Suprapubic skin (tissue), 4 donors: Measurements from ENCODE around the gene NBAS. TPM values are rescaled to one million over a fixed set of nuclear protein-coding genes. Genes with fewer than 3 reads are reported as not detected.

Experiments used
- DNase-seq, 2 donors: peaks; one replicate each; pipeline ENCODE4 v3.0.0-alpha.2; 2019; ENCODE audit warnings: low spot score in 2 of 2
- H3K27ac ChIP-seq: fragments of 200-600 bp; sonication (generic); one replicate; pipeline ENCODE4 v1.5.1; 2019
- H3K27me3 ChIP-seq: fragments of 200-600 bp; sonication (generic); one replicate; pipeline ENCODE4 v1.5.1; 2019
- H3K36me3 ChIP-seq: fragments of 200-600 bp; sonication (generic); one replicate; pipeline ENCODE4 v1.5.1; 2019
- H3K4me1 ChIP-seq: fragments of 200-600 bp; sonication (generic); one replicate; pipeline ENCODE4 v1.5.1; 2019
- H3K4me3 ChIP-seq: fragments of 200-600 bp; sonication (generic); one replicate; pipeline ENCODE4 v1.5.1; 2019; ENCODE audit warnings: mild to moderate bottlenecking
- H3K9me3 ChIP-seq: fragments of 200-600 bp; sonication (generic); one replicate; pipeline ENCODE4 v1.5.1; 2019
- EP300 ChIP-seq: sonication (generic); formaldehyde crosslinking; IDR thresholded peaks from one replicate; pipeline ENCODE4 v1.6.1; 2017; ENCODE audit warnings: antibody characterized with exemption
- POLR2A ChIP-seq, 2 donors: fragments of 450-650 bp; IDR thresholded peaks; one replicate each; pipeline ENCODE4 v1.6.1; 2017; ENCODE audit warnings: antibody characterized with exemption in 2 of 2, mild to moderate bottlenecking in 2 of 2, moderate library complexity in 2 of 2
- POLR2AphosphoS5 ChIP-seq, 3 donors: sonication (generic); formaldehyde crosslinking; IDR thresholded peaks; one replicate each; pipeline ENCODE4 v1.6.1; 2017; ENCODE audit warnings: antibody characterized with exemption in 3 of 3
- WGBS: methylation state at CpG from one replicate; pipeline ENCODE4 v1.1.5; 2018; 5-methylcytosine and 5-hydroxymethylcytosine counted together
- total RNA-seq, 4 donors: library from RNA; depleted of rRNA; stranded (reverse); fragments of >200 nt; gene quantifications; one replicate each; pipeline ENCODE4 v1.1.0, GENCODE V29; 2016
- TF ChIP-seq, protein P1 (sequence below), 2 donors: fragments of 200-600 bp in 1 of 2; fragments of 450-650 bp in 1 of 2; sonication (generic) in 1 of 2; IDR thresholded peaks; one replicate each; pipeline ENCODE4 v1.5.1; 2016 to 2019; ENCODE audit warnings: antibody characterized with exemption in 2 of 2, mild to moderate bottlenecking in 1 of 2, moderate library complexity in 1 of 2

NBAS gene
- total RNA-seq, 4 donors from 2014 or later: 44.4 to 48.4 (median 45.6) TPM

- Histone ChIP-seq H3K27ac (no peak overlapping the region), H3K36me3 (peaks cover 6% of the 10 kb centered on the region), H3K4me1 (peaks cover 14% of the 10 kb centered on the region), H3K4me3 (peak overlapping the region; percentile 88), H3K27me3 (no peaks in the 10 kb centered on the region), H3K9me3 (no peaks in the 10 kb centered on the region)
- TF ChIP-seq POLR2A (IDR thresholded peaks at IDR 0.05) (no peak), POLR2AphosphoS5 (IDR thresholded peaks at IDR 0.05) (no peak), EP300 (no peak)
- TF ChIP-seq, protein P1, sequence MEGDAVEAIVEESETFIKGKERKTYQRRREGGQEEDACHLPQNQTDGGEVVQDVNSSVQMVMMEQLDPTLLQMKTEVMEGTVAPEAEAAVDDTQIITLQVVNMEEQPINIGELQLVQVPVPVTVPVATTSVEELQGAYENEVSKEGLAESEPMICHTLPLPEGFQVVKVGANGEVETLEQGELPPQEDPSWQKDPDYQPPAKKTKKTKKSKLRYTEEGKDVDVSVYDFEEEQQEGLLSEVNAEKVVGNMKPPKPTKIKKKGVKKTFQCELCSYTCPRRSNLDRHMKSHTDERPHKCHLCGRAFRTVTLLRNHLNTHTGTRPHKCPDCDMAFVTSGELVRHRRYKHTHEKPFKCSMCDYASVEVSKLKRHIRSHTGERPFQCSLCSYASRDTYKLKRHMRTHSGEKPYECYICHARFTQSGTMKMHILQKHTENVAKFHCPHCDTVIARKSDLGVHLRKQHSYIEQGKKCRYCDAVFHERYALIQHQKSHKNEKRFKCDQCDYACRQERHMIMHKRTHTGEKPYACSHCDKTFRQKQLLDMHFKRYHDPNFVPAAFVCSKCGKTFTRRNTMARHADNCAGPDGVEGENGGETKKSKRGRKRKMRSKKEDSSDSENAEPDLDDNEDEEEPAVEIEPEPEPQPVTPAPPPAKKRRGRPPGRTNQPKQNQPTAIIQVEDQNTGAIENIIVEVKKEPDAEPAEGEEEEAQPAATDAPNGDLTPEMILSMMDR (IDR thresholded peaks at IDR 0.05): no peak
- DNase-seq: no peak
- WGBS: 65% methylated on average over 6 of the region's 6 CpGs
These were observed 1.6 kb downstream of the NBAS start for GRCh38 chr2:15559379-15560139.

- no peak overlapping the region for H3K27ac ChIP-seq
- no peak for DNase-seq
- H3K4me1 ChIP-seq: peaks cover 14% of the 10 kb centered on the region
- peaks cover 16% of the 10 kb centered on the region for H3K36me3 ChIP-seq
- TF ChIP-seq POLR2A (IDR thresholded peaks at IDR 0.05) (no peak), EP300 (no peak), POLR2AphosphoS5 (IDR thresholded peaks at IDR 0.05) (no peak)
- TF ChIP-seq, protein P1 (IDR thresholded peaks at IDR 0.05): no peak
- H3K9me3 ChIP-seq: no peaks in the 10 kb centered on the region
- 76% methylated on average over 5 of the region's 5 CpGs for WGBS
- H3K27me3 ChIP-seq: no peaks in the 10 kb centered on the region
- no peak overlapping the region for H3K4me3 ChIP-seq
These were observed 3.2 kb downstream of the NBAS start for GRCh38 chr2:15557887-15558311.

DNA sequence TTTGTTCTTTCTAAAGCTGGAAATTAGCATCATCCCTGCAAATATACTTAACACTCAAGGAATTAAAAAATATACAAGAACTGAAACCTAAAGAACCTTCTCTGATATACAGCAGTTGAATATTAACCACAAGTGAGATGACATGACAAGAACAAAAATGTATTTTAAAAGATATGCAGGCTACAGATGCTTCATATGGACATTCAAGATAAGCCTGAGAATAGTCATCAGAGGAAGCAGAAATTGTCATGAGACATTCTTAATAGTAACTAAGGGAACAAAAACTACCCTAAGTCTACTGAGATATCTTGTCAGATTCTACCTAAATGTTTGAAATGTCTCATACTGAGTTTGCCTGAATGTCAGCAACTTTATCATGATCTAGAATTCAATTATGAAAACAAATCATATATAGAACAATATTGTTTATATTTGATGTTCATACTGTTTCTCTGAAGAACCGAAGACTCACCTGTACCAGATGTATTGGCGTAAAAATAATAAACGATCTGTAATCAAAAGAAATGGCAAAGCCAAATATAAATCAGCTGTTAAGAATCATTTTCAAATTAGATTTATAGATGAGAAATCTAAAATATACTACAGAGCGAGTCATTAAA is 4.7 kb downstream of the NBAS start:
- no peak for DNase-seq
- H3K9me3 ChIP-seq: no peaks in the 10 kb centered on the region
- H3K4me3 ChIP-seq: no peak overlapping the region
- H3K27ac ChIP-seq: peak overlapping the region; percentile 14
- no peaks in the 10 kb centered on the region for H3K27me3 ChIP-seq
- H3K4me1 ChIP-seq: peaks cover 14% of the 10 kb centered on the region
- peaks cover 27% of the 10 kb centered on the region for H3K36me3 ChIP-seq
- TF ChIP-seq, protein P1 (IDR thresholded peaks at IDR 0.05): no peak
- TF ChIP-seq POLR2AphosphoS5 (IDR thresholded peaks at IDR 0.05): no peak
- no peak for TF ChIP-seq POLR2A (IDR thresholded peaks at IDR 0.05)
- WGBS: 91% methylated on average over 4 of the region's 4 CpGs

DNA sequence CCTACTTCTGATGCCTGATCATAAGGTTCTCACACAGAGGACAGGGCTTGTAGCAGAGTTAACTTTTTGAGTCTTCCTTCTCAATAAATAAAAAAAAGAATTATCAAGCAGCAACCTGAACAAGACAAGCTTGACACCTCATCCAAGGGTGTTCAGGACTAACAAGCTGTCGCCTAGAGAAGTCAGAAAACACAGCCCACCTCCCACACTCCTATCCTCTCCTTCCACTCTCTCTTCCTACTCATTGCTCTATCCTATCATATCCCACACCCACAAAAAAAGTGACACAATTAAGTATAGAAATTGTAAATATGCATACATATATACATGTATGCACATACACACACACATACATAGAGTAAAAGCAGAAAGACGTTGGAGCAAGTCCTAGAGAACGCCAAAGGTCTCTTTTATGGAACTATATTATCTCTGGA is 5.4 kb downstream of the NBAS start:
- H3K36me3 ChIP-seq: peaks cover 27% of the 10 kb centered on the region
- no peak for DNase-seq
- no peak overlapping the region for H3K4me3 ChIP-seq
- H3K4me1 ChIP-seq: peaks cover 14% of the 10 kb centered on the region
- H3K9me3 ChIP-seq: no peaks in the 10 kb centered on the region
- H3K27ac ChIP-seq: peak overlapping the region; percentile 14
- TF ChIP-seq POLR2A (IDR thresholded peaks at IDR 0.05) (no peak), POLR2AphosphoS5 (IDR thresholded peaks at IDR 0.05) (no peak), EP300 (no peak)
- TF ChIP-seq, protein P1 (IDR thresholded peaks at IDR 0.05): no peak
- H3K27me3 ChIP-seq: no peaks in the 10 kb centered on the region
- 90% methylated on average over 3 of the region's 3 CpGs for WGBS

DNA sequence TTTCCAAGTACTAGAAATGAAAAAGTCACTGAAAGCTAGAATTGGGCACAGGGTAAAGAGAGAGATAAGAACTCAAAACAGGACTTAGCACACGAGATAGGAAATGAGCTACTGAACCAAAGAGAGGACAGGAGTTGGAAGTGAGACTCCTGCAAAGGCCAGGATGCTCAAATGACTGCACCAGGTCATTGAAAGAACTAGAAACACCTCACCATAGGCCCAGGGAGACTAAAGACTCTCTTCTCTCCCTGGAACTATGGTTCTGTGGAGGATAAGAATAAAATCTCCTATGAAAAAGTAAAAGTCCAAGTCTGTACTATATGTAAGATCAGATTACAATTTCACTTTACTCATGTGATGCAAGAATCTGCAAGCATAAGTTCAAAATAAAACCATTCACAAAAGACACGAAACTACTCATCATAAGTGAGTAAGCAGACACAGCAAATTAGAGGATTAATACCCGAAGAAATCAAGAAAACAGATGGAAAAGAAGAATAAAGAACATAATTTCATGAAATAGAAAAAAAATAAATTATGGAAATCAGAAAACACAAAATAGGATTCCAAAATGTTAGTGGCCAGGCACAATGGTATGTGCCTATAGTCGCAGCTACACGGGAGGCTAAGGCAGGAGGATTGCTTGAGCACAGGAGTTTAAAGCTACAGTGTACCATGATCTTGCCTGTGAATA is 6.5 kb downstream of the NBAS start:
- H3K27me3 ChIP-seq: no peaks in the 10 kb centered on the region
- H3K9me3 ChIP-seq: no peaks in the 10 kb centered on the region
- no peak for DNase-seq
- peaks cover 8% of the 10 kb centered on the region for H3K4me1 ChIP-seq
- TF ChIP-seq POLR2AphosphoS5 (IDR thresholded peaks at IDR 0.05) (no peak), EP300 (no peak), POLR2A (IDR thresholded peaks at IDR 0.05) (no peak)
- TF ChIP-seq, protein P1 (IDR thresholded peaks at IDR 0.05): no peak
- 86% methylated on average over 5 of the region's 5 CpGs for WGBS
- H3K36me3 ChIP-seq: peaks cover 30% of the 10 kb centered on the region
- H3K27ac ChIP-seq: no peak overlapping the region
- H3K4me3 ChIP-seq: no peak overlapping the region
